ENCODE measurements around the gene SAMD14. TPM values are rescaled to one million over a fixed set of nuclear protein-coding genes. Genes with fewer than 3 reads are reported as not detected.

Gene SAMD14
- total RNA-seq, 2 experiments from 2014 or later: 0.59 TPM; not detected in 1

DNA sequence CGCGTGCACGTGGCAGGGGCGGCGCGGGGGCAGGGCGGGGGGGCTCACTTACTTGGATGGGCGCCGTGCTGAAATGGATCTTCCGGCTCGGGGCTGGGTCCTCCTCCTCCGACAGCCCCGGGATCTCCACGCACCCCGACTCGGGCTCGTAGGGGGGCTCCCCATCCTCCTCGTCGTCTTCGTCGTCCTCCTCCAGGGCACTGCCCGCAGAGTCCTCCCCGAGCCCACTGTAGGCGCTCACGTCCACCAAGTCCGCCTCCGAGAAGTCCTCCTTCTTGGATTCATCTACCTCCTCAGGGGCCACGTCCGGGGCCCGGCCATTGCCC is 19.1 kb upstream of the SAMD14 start:
- no peaks in the 10 kb centered on the region for H3K9me2 ChIP-seq (ENCODE audit: insufficient read depth, low read length)
- H2AFZ ChIP-seq (ENCODE audit: low read length): no peak overlapping the region
- H3K4me3 ChIP-seq (ENCODE audit: low read depth, low read length, poor library complexity, severe bottlenecking): peak overlapping the region; percentile 89
- H3K36me3 ChIP-seq (ENCODE audit: insufficient read depth, low read length): peaks cover 49% of the 10 kb centered on the region
- intact Hi-C loops (cut with micrococcal nuclease; ENCODE audit: unreplicated experiment): no loop called here
- H3K79me2 ChIP-seq (ENCODE audit: insufficient read depth, low read depth, low read length): peaks cover 59% of the 10 kb centered on the region
- ChIA-PET CTCF (ENCODE audit: unreplicated experiment) (no interaction called here), POLR2A (no interaction called here)
- peaks cover 50% of the 10 kb centered on the region for H3K4me1 ChIP-seq (ENCODE audit: insufficient read depth, low read length, poor library complexity, severe bottlenecking)
- DNase-seq (ENCODE audit: low spot score): no peak
- TF ChIP-seq CTCF (conservative IDR thresholded peaks at IDR 0.05; ENCODE audit: low read length) (no peak), EZH2phosphoT487 (IDR thresholded peaks at IDR 0.05; ENCODE audit: borderline replicate concordance, low read depth, low read length) (no peak)
- no peaks in the 10 kb centered on the region for H3K9me3 ChIP-seq (ENCODE audit: low read length)
- H3K4me2 ChIP-seq (ENCODE audit: low read length): peak overlapping the region; percentile 95
- peak overlapping the region; percentile 87 for H3K27ac ChIP-seq (ENCODE audit: low read depth, low read length, poor library complexity, severe bottlenecking)
- no TSS peak for BruUV-seq (replicated peaks)
- peaks cover 22% of the 10 kb centered on the region for H4K20me1 ChIP-seq (ENCODE audit: insufficient read depth, low read length)

DNA sequence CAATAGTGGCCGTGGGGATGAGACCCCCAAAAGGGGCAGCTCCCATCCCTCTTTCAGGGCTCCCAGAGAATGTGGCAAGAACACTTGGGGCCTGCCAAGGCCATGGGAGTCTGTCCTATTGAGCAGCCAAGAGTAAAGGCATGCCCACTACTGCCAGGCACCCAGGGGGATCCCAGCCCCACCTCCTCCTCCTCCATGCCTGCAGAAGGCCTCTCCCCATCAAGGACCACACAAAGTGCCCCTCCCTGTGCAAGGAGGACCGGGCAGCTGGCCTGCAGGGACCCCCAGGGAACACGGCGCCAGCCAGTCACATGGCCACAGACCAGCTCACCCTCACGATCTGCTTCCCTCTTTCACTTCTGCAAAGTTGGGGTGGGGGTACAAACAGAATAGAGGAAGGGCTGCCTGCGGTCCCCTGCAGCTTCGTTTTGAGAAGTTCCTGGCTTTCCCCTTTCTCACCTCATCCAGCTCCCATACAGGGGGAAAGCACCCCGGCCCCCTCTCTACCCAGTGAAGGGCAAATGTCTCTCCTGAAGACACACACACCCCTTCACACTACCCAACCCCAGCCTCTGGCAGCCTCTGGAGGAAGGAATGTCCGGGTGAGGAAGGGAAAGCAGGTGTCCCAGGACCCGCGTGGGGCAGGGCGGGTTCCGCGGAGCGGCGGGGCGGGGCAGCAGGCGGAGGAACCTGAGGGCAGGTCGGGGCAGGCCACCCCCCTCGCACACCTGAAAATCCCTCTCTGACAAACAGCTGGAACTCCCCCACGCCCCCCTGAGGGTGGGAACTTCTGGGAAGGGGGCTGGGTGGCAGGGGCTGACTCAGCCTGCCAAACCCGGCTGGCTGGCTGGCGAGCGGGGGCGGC is 18.5 kb upstream of the SAMD14 start:
- BruUV-seq (replicated peaks): no TSS peak
- POLR2A ChIA-PET: no interaction called here
- DNase-seq (ENCODE audit: low spot score): peak; percentile 84
- Histone ChIP-seq H3K4me1 (ENCODE audit: insufficient read depth, low read length, poor library complexity, severe bottlenecking) (peaks cover 49% of the 10 kb centered on the region), H3K4me3 (ENCODE audit: low read depth, low read length, poor library complexity, severe bottlenecking) (peak overlapping the region; percentile 89), H3K36me3 (ENCODE audit: insufficient read depth, low read length) (peaks cover 55% of the 10 kb centered on the region), H3K79me2 (ENCODE audit: insufficient read depth, low read depth, low read length) (peaks cover 59% of the 10 kb centered on the region), H3K9me2 (ENCODE audit: insufficient read depth, low read length) (no peaks in the 10 kb centered on the region), H3K27ac (ENCODE audit: low read depth, low read length, poor library complexity, severe bottlenecking) (peak overlapping the region; percentile 87), H4K20me1 (ENCODE audit: insufficient read depth, low read length) (peaks cover 22% of the 10 kb centered on the region), H3K9me3 (ENCODE audit: low read length) (no peaks in the 10 kb centered on the region), H3K4me2 (ENCODE audit: low read length) (peak overlapping the region; percentile 95), H2AFZ (ENCODE audit: low read length) (no peak overlapping the region)
- TF ChIP-seq CTCF (conservative IDR thresholded peaks at IDR 0.05; ENCODE audit: low read length) (no peak), EZH2phosphoT487 (IDR thresholded peaks at IDR 0.05; ENCODE audit: borderline replicate concordance, low read depth, low read length) (no peak)
- intact Hi-C loops (cut with micrococcal nuclease; ENCODE audit: unreplicated experiment): no loop called here
- CTCF ChIA-PET (ENCODE audit: unreplicated experiment): interaction anchor here (0.5 kb wide), 1 partner anchor 20 kb away, joined by 3 read pairs; no protein-coding TSS in a partner anchor

- H2AFZ ChIP-seq (ENCODE audit: low read length): no peak overlapping the region
- no peak for TF ChIP-seq CTCF (conservative IDR thresholded peaks at IDR 0.05; ENCODE audit: low read length)
- TF ChIP-seq EZH2phosphoT487 (IDR thresholded peaks at IDR 0.05; ENCODE audit: borderline replicate concordance, low read depth, low read length): no peak
- no TSS peak for BruUV-seq (replicated peaks)
- H4K20me1 ChIP-seq (ENCODE audit: insufficient read depth, low read length): peaks cover 22% of the 10 kb centered on the region
- H3K4me3 ChIP-seq (ENCODE audit: low read depth, low read length, poor library complexity, severe bottlenecking): peak overlapping the region; percentile 89
- POLR2A ChIA-PET: no interaction called here
- peaks cover 61% of the 10 kb centered on the region for H3K36me3 ChIP-seq (ENCODE audit: insufficient read depth, low read length)
- H3K27ac ChIP-seq (ENCODE audit: low read depth, low read length, poor library complexity, severe bottlenecking): peak overlapping the region; percentile 87
- no peak for DNase-seq (ENCODE audit: low spot score)
- peaks cover 46% of the 10 kb centered on the region for H3K4me1 ChIP-seq (ENCODE audit: insufficient read depth, low read length, poor library complexity, severe bottlenecking)
- intact Hi-C loops (cut with micrococcal nuclease; ENCODE audit: unreplicated experiment): no loop called here
- H3K4me2 ChIP-seq (ENCODE audit: low read length): peak overlapping the region; percentile 95
- peaks cover 59% of the 10 kb centered on the region for H3K79me2 ChIP-seq (ENCODE audit: insufficient read depth, low read depth, low read length)
- H3K9me2 ChIP-seq (ENCODE audit: insufficient read depth, low read length): no peaks in the 10 kb centered on the region
- CTCF ChIA-PET (ENCODE audit: unreplicated experiment): interaction anchor here (0.5 kb wide), 1 partner anchor 19 kb away, joined by 3 read pairs; no protein-coding TSS in a partner anchor
- H3K9me3 ChIP-seq (ENCODE audit: low read length): no peaks in the 10 kb centered on the region
Observed at GRCh38 chr17:50147841-50148225, 17.9 kb upstream of the SAMD14 start.

Data from OCI-LY7 (cell line).